NCI-H2196 treated with DMSO at 0.1 percent for 48 hours (cell line): ENCODE measurements around the gene VWF.
"Not testable (repeated sequence)": the region's sequence is repeated elsewhere in the genome, so short reads cannot be mapped to it uniquely, and the experiment has no call there.

Source experiments
- DNase-seq: peaks from one replicate; lab custom pipeline; 2025; ENCODE audit not compliant: unreplicated experiment; lab: John Stamatoyannopoulos, UW

VWF gene

DNA sequence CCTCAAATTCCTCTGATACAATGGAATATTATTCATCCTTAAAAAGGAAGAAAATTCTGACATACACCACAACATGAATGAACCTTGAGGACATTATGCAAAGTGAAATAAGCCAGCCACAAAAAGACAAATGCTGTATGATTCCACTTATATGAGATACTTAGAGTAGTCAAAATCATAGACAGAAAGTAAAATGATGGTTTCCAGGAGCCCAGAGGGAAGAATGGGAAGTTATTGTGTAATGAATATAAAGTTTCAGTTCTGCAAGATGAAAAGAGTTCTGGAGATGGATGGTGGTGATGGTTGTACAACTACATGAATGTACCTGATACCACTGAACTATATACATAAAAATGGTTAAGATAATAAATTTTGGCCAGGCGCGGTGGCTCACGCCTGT, 18.3 kb downstream of the VWF start:
- DNase-seq, result no peak

DNA sequence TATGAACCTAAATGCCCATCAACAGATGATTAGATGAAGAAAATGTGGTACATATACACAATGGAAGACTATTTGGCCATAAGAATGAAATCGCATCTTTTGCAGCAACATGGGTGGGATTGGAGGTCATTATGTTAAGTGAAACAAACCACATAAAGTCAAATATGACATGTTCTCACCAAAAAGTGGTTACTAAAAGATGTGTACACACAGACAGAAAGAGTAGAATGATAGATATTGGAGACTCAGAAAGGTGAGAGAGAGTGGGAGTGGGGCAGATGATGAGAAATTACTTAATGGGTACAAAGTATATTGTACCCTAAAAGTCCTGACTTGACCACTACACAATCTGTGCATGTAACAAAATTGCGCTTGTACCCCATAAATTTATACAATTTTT, 19.6 kb downstream of the VWF start:
- DNase-seq, result no peak

DNA sequence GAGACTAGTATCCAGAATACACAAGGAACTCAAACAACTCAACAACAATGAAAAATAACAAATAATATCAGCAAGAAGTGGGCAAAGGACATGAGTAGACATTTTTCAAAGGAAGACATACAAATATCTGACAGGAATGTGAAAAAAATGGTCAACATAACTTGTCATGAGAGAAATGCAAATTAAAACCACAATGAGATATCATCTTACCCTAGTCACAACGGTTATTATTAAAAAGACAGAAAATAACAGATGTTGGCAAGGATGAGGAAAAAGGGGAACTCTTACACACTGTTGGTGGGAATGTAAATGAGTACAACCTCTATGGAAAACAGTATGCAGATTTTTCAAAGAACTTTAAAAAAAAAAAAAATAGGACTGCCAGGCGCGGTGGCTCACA, 20.4 kb downstream of the VWF start:
- DNase-seq, result no peak

DNA sequence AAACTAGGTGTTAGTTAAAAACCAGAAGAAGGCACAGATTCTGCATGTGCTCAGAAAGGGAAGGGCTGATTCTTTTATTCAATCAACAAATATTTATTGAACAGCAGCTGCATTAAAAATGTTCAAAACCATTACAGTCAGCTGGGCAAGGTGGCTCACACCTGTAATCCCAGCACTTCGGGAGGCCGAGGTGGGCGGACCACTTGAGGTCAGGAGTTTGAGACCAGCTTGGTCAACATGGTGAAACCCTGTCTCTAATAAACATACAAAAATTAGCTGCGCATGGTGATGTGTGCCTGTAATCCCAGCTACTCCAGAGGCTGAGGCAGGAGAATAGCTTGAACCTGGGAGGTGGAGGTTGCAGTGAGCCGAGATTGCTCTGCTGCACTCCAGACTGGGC, 22.4 kb downstream of the VWF start:
- DNase-seq, result not testable (repeated sequence)

DNA sequence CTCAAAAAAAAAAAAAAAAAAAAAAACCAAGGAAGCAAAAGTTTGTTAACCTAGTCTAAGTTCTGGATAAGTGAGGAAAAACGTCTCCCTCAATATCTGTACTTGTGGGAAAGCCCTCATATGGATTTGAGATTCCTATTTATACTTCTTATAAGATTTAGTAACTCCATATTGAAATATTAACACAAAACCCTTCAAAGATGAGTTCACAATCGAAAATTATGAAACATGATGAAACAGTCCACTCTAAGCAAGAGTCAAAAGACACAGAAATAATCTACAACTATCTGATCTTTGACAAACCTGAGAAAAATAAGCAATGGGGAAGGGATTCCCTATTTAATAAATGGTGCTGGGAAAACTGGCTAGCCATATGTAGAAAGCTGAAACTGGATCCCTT, 25.2 kb downstream of the VWF start:
- DNase-seq, result no peak

DNA sequence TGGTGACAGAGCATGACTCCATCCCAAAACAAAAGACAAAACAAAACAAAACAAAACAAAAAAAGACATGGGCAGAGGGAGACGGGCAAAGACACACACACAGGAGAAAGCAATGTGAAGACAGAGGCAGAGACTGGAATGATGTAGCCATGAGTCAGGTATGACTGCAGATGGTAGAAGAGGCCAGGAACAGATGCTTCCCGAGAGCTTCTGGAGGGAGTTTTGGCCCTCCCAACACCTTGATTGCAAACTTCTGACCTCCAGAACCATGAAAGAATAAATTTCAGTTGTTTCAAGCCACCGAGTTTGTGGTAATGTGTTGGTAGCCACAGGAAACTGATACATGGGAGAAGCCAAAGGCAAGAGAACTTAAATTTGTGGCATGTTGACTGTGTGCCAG, 27.1 kb downstream of the VWF start:
- DNase-seq, result no peak

DNA sequence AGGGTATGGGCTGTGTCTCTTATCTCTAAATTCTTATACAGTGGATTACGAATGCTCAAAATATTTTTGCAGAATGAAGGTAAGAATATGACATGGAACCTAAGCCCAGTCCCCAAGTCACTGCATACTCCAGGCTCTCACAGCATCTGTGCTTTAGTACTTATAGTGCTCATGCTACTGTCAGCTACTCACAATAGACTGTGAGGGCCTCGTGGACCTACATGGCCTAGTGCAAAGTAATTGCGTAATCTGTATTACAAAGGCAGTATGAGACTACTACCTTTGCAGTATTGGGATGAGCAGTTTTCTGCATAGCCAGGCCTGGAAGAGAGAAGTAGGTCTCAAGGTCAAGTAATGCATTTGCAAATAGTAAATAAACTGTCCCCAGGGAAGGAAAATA, 27.9 kb downstream of the VWF start:
- DNase-seq, result no peak

DNA sequence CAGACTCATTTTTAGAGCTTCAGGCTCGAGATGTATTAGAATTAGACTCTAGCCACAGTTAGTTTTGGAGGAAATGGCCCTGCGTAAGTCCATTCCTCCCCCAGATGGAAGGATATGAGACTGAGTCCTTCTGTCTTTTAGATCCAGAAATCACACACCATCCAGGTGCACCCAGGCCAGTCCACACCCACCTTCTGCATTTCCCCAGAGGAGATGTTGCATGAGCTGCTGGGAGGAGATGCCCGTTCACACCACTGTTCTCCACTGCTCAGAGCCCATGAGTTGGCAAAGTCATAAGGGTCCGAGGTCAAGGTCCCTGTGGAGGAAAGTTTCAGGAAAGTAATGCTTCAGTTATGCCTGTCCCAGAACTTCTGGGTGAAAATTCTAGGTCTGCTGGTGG, 29.2 kb downstream of the VWF start:
- no peak for DNase-seq

DNA sequence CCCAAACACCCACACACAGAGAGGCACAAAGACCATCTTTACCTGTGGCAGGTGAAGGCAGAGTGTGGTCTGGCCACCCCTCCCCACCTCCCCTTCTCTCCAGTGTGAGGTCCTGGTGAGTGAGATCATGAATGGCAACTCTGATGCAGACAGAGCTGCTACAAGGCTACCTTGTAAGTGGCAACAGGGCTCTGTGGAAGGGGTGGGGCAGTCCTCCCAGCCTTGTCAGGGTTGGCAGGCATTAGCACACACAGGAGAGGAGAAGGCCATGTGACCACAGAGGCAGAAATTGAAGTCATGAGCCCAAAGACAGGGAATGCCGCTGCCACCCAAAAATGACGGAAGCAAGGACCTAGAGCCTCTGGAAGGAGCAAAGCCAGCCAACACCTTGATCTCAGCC, 30.7 kb downstream of the VWF start:
- no peak for DNase-seq

DNA sequence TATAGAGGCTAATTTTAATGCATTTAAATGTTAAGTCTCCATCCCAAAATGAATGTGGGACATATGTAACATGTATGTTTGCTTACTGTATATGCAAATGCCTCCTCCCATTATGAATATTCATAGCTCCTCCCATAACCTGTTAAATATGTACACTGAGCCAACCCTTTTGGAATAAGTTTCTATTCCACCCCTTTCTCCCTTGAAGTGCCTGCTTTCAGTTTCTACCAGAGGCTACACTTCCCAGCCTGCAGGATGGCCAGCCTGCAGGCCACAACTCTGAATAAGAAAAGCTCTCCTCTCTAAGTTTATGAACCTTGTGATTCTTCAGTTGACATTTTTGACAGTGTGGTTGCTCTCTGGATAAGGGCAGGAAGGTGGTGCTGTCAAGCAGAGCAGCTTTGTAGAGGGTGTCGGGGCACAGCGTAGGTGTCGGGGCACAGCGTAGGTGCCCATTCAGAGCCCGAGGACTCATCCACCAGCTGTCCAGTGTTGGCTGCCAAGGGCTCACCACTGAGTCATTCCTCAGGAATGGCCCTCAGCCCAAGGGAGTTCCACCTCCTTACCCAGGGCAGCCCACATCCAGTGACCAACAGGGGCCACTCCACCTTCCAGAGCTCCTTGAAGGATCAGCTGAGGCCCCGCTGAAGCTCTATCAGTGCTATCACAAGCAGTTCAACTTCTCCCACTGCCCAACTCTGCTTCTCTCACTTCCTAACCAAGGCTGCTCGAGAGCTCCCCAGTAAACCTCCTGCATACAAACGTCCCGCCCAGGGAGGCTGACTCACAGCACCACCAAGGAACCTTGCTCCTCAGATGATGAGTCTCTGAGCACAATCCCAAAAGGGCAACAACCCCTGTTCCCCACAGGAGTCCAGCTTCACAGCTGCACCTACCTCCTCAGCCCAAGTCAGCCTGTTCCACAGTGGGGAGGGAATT, 31.4 kb downstream of the VWF start:
- DNase-seq, result no peak

DNA sequence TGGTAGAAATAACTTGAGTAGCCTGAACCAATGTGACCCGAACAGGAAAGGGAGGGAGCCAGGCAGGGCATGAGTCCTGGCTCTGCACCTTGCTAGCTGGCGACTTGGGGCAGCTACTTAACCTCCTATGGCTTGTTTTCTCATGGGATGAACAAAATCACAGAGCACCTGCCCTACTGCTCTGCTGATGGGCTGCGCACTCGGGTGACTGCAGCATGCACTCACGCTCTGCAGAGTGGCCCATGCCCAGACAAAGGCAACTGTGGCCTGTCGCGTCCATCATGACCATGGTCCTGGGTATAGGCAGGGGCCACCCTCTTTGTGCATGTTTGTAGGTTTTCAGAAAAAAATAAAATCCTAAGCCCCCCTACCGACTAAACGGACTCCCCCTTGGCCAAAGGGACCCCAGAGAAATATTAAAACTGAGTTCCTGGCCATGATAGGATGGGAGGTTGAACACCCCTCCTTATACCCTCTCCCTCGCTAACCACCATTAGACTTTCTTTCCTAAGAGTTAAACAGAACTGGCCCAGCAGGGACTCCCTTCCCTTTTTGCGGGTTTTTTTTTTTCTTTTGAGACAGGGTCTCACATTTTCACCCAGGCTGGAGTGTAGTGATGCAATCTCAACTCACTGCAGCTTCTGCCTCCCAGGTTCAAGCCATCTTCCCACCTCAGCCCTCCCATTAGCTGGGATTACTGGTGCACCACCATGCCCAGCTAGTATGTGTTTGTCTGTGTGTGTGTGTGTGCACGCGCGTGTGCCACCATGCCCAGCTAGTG, 32.5 kb downstream of the VWF start:
- DNase-seq, result no peak

DNA sequence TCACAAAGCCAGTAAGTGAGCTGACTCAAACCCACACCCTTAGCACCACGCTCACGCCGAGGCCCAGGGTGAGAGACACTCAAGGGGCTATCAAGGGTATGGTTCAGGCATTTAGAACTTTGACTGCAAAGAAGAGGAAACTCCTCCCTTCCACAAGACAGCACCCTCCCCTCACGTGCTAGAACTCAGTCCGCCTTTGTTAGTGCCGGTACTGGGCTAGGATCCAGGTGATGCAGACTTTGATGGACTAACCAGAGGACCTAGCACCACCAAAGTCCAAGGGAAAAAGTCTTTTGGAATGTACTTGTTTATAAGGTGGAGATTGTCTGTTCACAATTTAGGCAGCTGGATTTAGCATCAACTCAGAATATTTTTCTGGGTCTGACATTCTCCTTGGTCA, 33.7 kb downstream of the VWF start:
- no peak for DNase-seq

DNA sequence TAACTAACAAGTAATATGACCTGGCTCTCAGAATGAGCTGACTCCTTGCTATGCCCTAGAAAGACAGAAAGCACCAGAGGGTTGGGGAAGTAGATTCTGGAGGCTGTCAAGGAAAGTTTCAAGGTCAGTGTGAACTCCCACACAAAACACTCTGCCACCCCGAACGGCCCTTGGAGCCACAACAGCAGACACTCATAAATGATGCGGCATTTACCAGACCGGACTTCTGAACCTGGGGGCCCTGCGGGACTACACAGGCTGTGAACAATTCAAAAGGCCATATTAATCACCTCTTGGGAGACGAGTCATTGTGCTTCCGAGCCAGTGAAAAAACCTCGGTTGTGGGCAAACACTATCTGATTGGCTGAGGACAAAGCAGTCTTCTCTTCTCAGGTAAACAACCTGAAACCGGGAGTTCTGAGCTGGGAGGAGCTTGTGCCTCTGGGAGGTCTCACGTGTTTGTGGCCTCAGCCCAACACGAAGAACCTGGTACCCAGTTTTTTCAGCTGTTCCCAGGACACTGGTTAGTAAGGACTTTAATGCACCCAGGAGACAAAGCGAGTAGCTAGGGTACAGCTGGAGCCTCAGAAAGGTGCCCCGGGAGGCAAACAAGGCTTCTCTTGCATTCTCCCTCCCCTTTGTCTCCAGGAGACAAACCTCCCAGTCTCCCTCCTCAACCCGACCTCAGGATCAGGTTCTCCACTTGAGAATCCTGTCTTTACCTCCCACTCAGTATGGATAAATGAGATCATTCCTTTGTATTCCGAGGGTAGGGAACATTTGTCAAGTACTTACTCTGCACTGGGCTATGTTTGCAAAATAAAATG, 35.3 kb downstream of the VWF start:
- DNase-seq, result peak; percentile 64

DNA sequence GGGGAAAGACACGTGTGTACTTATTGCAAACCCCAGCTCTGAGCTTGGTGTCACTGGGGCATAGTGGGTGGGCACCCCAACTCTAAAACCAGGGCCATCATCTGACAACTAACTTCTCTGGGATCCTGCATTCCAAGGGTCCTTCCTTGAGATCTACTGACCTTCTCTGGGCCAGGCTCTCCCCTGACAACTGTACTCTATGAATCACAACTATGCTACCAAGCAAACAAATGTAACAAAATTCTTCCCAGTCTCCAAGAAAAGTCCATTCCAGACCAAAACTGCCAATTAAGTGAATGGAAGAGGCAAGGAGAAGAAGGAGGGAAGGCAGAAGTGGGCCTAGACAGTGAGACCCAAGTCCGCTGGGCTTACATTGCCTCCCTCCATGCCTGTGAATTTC, 38.2 kb downstream of the VWF start:
- no peak for DNase-seq

DNA sequence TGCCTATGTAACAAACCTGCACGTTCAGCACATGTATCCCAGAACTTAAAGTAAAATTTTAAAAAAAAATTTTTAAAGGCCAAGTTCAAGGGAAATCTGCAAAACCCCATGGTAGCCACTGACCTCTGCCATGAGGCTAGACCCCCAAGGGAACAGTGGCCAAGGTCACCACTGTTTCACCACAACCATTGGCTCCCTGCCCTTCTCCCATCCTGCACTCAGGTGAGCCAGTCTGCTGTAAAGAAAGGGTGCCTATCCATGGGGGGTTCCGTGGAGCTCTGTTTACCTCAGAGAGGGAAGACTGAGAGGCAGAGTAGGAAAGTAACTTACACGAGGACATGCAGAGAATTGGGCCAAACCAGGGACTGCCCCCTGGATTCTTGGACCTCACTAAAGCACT, 38.6 kb downstream of the VWF start:
- no peak for DNase-seq

DNA sequence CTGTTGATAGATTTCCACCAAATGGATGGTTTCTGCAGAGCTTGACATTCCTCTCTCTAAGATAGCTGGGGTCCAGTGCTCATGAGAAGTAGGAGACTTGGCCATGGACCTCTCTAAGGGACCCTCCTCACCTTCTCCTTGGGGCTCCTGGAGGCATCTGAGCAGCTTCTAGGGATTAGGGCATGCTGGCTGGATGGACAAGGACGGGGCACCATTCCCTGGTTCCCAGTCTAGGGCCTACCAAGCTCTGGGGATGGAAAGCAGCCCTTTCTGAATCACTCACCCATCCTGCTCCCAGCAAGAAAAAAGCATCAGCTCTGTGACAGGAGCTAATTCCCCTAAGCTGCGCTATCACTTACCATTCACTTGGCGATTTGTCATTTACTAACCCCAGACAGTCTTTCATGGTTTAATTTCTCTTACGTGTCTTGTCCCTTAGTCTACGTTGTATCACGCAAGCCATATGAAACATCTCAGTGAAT, 39.5 kb downstream of the VWF start:
- DNase-seq, result no peak

DNA sequence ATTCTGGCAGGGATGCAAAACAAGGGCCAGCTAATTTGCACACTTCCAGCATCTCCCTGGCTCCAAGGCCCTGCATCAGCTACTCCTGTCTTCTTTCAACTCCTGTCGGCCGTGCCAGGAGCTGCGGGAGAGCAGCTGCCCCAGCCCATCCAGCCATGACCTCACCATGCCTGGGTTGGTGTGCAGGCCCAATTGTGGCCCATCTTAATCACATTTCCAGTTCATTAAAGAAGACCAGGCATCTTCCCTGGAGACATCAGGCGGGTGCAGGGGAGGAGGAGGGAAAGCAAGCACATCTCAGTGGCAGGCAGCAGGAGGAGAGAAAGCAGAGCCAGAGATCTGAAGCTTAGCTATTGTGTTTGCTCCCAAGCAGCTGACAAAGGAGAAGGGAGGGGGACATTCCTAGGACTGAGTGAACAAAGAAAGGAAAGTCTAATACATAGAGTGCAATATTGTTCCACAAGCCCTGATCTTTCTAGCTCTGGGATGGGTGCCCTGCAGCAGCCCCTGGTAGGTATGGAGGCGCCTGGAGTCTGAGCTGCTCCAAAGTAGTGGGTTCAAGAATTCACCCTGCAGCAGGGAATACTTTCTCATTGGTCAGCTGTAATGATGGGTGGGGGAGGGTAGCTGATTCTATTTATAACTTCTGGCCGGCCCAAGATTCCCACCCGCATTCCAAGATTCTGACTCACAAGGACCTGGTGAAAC, 40.1 kb downstream of the VWF start:
- no peak for DNase-seq

DNA sequence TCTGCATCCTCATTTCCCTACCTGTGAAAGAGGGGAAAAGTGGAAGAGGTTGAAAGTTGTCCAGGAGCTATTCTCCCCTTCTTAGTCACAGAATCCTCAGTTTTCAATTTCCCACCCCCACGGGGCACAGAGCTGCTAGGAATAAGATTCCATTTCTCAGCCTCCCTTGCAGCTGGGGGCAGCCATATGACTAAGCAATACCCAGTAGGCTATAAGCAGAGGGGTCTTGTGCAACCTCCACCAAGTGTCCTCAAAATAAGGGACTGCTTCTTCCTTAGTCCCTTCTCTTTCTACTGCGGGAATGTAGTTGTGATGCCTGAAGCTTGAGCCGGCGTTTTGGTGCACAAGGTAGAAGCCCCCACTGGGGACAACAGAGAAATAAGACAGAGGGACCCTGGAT, 40.9 kb downstream of the VWF start:
- no peak for DNase-seq

DNA sequence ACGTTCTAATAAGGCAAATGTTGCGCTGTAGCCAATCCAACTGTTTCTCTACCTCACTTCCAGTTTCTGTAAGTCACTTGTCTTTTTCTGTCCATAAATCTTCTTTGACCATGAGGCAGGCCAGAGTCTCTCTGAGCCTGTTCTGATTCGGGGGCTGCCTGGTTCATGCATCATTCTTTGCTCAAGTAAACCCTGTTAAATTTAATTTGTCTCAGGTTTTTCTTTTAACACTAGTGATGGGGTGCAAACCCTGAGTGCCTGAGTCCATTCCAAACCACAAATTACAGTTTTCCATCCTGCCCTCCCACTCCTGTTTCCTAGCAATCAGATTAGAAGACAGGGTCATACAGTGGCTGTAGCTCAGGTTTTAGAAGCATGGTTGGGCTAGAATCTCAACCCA, 41.9 kb downstream of the VWF start:
- DNase-seq, result no peak

DNA sequence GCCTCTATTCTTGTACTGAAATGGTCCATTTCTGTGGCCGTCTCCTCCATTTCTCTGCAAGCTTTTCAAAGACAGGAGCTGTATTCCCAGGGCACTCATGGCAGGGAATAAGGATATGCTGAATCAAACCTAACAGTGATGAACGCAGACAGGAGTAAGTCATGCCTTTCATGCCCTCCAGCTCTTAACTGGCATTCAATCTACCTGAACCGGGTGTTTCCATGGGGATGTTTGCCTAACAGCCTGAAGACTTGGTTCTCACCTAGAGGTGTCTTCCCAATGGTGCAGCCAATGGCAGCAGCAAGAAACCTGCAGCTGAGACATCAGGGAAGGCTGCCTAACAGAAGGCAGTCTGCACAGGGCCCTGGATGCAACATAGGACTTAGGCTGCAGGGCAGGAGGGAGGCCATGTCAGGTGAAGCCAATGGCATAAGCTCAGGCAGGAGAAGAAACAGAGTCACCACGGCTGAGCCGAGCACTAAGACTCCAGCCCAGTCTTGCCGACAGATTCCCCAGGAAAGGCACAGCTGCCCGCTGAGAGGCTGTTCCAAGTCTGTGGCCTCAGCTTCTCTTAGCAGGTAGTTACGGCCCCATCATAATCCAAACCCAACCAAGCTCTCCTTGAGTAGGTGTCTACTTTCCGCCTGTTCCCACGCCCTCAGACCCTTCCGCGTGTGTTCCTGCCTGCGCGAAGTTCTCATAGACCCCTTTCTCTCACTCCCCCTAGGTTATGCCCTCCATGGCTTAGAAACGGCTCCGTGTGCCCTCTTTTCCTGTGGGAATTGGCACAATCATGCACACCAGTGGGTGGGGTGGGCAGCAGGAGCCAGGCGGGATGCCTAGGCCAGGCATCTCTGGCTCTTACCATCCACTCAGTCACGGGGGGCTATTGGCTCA, 44.1 kb downstream of the VWF start:
- DNase-seq, result no peak
